HepG2 (cell line): ENCODE data around the gene NR1I2. TPM values are rescaled to one million over a fixed set of nuclear protein-coding genes. Genes with fewer than 3 reads are reported as not detected.

Experiments used
- ETV6 ChIP-seq: sonication (generic); formaldehyde crosslinking; conservative IDR thresholded peaks from 2 replicates; pipeline ENCODE4 v1.4.0; 2020; ENCODE audit warnings: missing genetic modification reagents
- FOXA1 ChIP-seq, 2 experiments: fragments of 450-650 bp in 1 of 2; sonication (generic) in 1 of 2; formaldehyde crosslinking in 1 of 2; IDR thresholded peaks; 2 replicates each; pipeline versions ENCODE4 v1.4.0 to v1.6.1; 2016 to 2020; ENCODE audit warnings: missing genetic modification reagents in 1 of 2
- GABPB1 ChIP-seq: IDR thresholded peaks from 2 replicates; pipeline ENCODE4 v1.6.1; 2016; ENCODE audit warnings: mild to moderate bottlenecking, missing genetic modification reagents, moderate library complexity, missing compliant biosample characterization
- GATAD1 ChIP-seq: IDR thresholded peaks from 2 replicates; pipeline ENCODE4 v1.6.1; 2016; ENCODE audit warnings: missing genetic modification reagents, missing compliant biosample characterization
- GPN1 ChIP-seq: sonication (generic); formaldehyde crosslinking; IDR thresholded peaks from 2 replicates; pipeline ENCODE4 v1.5.1; 2020; ENCODE audit warnings: missing genetic modification reagents, borderline replicate concordance
- KDM2A ChIP-seq: sonication (generic); formaldehyde crosslinking; IDR thresholded peaks from 2 replicates; pipeline ENCODE4 v1.4.0; 2020; ENCODE audit warnings: low read depth, missing genetic modification reagents, borderline replicate concordance
- KDM3A ChIP-seq: IDR thresholded peaks from 2 replicates; pipeline ENCODE4 v1.6.1; 2018; ENCODE audit warnings: low read depth, missing compliant biosample characterization
- KLF6 ChIP-seq: IDR thresholded peaks from 2 replicates; pipeline ENCODE4 v1.8.0; 2016; ENCODE audit warnings: missing biosample characterization, missing genetic modification reagents
- SNRNP70 ChIP-seq: fragments of 200-400 bp; formaldehyde crosslinking; IDR thresholded peaks from 2 replicates; pipeline ENCODE4 v1.6.1; 2017; ENCODE audit warnings: mild to moderate bottlenecking, low read depth, low read length, moderate library complexity
- TBX3 ChIP-seq: fragments of 450-650 bp; IDR thresholded peaks from 2 replicates; pipeline ENCODE4 v1.6.1; 2017; ENCODE audit warnings: antibody characterized with exemption, mild to moderate bottlenecking, inconsistent platforms, borderline replicate concordance
- TP53 ChIP-seq: sonication (generic); formaldehyde crosslinking; conservative IDR thresholded peaks from 2 replicates; pipeline ENCODE4 v1.4.0; 2020; ENCODE audit warnings: missing genetic modification reagents
- ZNF224 ChIP-seq: sonication (generic); formaldehyde crosslinking; IDR thresholded peaks from 2 replicates; pipeline ENCODE4 v1.5.0; 2020; ENCODE audit warnings: mild to moderate bottlenecking, missing genetic modification reagents
- ZNF260 ChIP-seq: sonication (generic); formaldehyde crosslinking; IDR thresholded peaks from 2 replicates; pipeline ENCODE4 v1.4.0; 2020; ENCODE audit warnings: missing genetic modification reagents, low read depth, mild to moderate bottlenecking, borderline replicate concordance
- ZNF781 ChIP-seq: sonication (generic); formaldehyde crosslinking; IDR thresholded peaks from 2 replicates; pipeline ENCODE4 v1.5.1; 2020; ENCODE audit warnings: borderline replicate concordance, mild to moderate bottlenecking, missing genetic modification reagents; ENCODE audit errors: not compliant biosample characterization
- polyA plus RNA-seq, 8 experiments: library from polyadenylated mRNA; depleted of rRNA in 3 of 8; stranded (reverse) in 7 of 8; unstranded in 1 of 8; fragments of >200 nt; fragmentation: Illumina TruSeq in 4 of 8; extraction: Trizol in 4 of 8; gene quantifications; 2 replicates each; pipeline versions ENCODE4 v1.2.1 to v1.2.3, GENCODE V29; 2011 to 2016; ENCODE audit warnings: low read depth in 4 of 8, missing spikeins in 1 of 8, mixed read lengths in 1 of 8; ENCODE audit not compliant: insufficient read depth in 1 of 8
- total RNA-seq, 5 experiments: library from RNA; depleted of rRNA; stranded (reverse); fragments of >200 nt; fragmentation: Illumina TruSeq; extraction: Trizol; gene quantifications; 2 replicates each; pipeline ENCODE4 v1.2.3, GENCODE V29; 2016; ENCODE audit warnings: low read depth in 1 of 5
- TF ChIP-seq, protein P1 (sequence below): sonication (generic); formaldehyde crosslinking; IDR thresholded peaks from 2 replicates; pipeline ENCODE4 v1.5.0; 2020; ENCODE audit warnings: mild to moderate bottlenecking, missing genetic modification reagents, borderline replicate concordance
- TF ChIP-seq, protein P2 (sequence below): sonication (generic); formaldehyde crosslinking; IDR thresholded peaks from 2 replicates; pipeline ENCODE4 v1.4.0; 2020; ENCODE audit warnings: missing genetic modification reagents
- TF ChIP-seq, protein P3 (sequence below): sonication (generic); formaldehyde crosslinking; IDR thresholded peaks from one replicate; pipeline ENCODE4 v1.5.1; 2020; ENCODE audit warnings: mild to moderate bottlenecking, missing genetic modification reagents; ENCODE audit errors: not compliant biosample characterization

The NR1I2 gene
- total and polyA plus RNA-seq, 2 of the 13 experiments (the other 11 are each of a cell fraction or from before 2014, with no cell fraction given): 8.8 to 13.4 TPM

DNA sequence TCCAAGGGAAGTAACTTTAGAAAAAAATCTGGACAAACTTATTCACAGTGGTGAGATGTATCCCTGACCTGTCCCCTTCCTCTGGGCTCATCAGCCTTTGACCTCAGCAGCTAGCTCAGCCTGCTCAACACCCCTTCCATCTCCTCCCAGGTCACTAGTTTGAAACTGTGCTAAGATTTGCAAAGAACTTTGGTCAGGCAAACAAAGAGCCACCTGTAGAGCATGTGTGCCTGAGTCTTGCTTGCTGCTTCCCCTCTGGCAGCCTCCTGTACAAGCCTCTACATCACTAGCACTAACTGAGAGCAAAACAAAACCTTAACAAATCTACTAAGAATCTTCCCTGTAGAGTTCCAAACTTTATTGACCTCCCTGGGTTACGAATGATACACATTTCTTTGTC, 43.9 kb downstream of the NR1I2 start (continued):
- TF ChIP-seq GATAD1 (CRISPR knock-in tag): peak; percentile 56; the same call in 1 of the 2 replicates
- TF ChIP-seq FOXA1 (IDR thresholded peaks at IDR 0.05): no peak
- TF ChIP-seq FOXA1 (CRISPR knock-in tag; IDR thresholded peaks at IDR 0.05): peak; percentile 62
- TF ChIP-seq ZNF781: no peak
- TF ChIP-seq, protein P1, sequence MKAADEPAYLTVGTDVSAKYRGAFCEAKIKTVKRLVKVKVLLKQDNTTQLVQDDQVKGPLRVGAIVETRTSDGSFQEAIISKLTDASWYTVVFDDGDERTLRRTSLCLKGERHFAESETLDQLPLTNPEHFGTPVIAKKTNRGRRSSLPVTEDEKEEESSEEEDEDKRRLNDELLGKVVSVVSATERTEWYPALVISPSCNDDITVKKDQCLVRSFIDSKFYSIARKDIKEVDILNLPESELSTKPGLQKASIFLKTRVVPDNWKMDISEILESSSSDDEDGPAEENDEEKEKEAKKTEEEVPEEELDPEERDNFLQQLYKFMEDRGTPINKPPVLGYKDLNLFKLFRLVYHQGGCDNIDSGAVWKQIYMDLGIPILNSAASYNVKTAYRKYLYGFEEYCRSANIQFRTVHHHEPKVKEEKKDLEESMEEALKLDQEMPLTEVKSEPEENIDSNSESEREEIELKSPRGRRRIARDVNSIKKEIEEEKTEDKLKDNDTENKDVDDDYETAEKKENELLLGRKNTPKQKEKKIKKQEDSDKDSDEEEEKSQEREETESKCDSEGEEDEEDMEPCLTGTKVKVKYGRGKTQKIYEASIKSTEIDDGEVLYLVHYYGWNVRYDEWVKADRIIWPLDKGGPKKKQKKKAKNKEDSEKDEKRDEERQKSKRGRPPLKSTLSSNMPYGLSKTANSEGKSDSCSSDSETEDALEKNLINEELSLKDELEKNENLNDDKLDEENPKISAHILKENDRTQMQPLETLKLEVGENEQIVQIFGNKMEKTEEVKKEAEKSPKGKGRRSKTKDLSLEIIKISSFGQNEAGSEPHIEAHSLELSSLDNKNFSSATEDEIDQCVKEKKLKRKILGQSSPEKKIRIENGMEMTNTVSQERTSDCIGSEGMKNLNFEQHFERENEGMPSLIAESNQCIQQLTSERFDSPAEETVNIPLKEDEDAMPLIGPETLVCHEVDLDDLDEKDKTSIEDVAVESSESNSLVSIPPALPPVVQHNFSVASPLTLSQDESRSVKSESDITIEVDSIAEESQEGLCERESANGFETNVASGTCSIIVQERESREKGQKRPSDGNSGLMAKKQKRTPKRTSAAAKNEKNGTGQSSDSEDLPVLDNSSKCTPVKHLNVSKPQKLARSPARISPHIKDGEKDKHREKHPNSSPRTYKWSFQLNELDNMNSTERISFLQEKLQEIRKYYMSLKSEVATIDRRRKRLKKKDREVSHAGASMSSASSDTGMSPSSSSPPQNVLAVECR (CRISPR knock-in tag): peak; percentile 39; the same call in 1 of the 2 replicates
- no peak for TF ChIP-seq TBX3
- TF ChIP-seq, protein P2, sequence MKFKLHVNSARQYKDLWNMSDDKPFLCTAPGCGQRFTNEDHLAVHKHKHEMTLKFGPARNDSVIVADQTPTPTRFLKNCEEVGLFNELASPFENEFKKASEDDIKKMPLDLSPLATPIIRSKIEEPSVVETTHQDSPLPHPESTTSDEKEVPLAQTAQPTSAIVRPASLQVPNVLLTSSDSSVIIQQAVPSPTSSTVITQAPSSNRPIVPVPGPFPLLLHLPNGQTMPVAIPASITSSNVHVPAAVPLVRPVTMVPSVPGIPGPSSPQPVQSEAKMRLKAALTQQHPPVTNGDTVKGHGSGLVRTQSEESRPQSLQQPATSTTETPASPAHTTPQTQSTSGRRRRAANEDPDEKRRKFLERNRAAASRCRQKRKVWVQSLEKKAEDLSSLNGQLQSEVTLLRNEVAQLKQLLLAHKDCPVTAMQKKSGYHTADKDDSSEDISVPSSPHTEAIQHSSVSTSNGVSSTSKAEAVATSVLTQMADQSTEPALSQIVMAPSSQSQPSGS: no peak
- TF ChIP-seq SNRNP70: no peak
- TF ChIP-seq, protein P3, sequence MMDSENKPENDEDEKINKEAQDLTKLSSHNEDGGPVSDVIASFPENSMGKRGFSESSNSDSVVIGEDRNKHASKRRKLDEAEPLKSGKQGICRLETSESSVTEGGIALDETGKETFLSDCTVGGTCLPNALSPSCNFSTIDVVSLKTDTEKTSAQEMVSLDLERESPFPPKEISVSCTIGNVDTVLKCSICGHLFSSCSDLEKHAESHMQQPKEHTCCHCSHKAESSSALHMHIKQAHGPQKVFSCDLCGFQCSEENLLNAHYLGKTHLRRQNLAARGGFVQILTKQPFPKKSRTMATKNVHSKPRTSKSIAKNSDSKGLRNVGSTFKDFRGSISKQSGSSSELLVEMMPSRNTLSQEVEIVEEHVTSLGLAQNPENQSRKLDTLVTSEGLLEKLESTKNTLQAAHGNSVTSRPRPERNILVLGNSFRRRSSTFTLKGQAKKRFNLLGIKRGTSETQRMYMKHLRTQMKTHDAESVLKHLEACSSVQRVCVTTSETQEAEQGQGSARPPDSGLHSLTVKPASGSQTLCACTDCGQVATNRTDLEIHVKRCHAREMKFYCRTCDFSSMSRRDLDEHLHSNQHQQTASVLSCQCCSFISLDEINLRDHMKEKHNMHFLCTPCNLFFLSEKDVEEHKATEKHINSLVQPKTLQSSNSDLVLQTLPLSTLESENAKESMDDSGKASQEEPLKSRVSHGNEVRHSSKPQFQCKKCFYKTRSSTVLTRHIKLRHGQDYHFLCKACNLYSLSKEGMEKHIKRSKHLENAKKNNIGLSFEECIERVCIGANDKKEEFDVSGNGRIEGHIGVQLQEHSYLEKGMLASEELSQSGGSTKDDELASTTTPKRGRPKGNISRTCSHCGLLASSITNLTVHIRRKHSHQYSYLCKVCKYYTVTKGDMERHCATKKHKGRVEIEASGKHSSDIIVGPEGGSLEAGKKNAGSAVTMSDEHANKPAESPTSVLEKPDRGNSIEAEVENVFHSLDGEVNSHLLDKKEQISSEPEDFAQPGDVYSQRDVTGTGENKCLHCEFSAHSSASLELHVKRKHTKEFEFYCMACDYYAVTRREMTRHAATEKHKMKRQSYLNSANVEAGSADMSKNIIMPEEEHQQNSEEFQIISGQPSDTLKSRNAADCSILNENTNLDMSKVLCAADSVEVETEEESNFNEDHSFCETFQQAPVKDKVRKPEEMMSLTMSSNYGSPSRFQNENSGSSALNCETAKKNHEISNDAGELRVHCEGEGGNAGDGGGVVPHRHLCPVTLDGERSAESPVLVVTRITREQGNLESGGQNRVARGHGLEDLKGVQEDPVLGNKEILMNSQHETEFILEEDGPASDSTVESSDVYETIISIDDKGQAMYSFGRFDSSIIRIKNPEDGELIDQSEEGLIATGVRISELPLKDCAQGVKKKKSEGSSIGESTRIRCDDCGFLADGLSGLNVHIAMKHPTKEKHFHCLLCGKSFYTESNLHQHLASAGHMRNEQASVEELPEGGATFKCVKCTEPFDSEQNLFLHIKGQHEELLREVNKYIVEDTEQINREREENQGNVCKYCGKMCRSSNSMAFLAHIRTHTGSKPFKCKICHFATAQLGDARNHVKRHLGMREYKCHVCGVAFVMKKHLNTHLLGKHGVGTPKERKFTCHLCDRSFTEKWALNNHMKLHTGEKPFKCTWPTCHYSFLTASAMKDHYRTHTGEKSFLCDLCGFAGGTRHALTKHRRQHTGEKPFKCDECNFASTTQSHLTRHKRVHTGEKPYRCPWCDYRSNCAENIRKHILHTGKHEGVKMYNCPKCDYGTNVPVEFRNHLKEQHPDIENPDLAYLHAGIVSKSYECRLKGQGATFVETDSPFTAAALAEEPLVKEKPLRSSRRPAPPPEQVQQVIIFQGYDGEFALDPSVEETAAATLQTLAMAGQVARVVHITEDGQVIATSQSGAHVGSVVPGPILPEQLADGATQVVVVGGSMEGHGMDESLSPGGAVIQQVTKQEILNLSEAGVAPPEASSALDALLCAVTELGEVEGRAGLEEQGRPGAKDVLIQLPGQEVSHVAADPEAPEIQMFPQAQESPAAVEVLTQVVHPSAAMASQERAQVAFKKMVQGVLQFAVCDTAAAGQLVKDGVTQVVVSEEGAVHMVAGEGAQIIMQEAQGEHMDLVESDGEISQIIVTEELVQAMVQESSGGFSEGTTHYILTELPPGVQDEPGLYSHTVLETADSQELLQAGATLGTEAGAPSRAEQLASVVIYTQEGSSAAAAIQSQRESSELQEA (CRISPR knock-in tag): no peak
- no peak for TF ChIP-seq KLF6 (CRISPR knock-in tag)
- TF ChIP-seq GABPB1 (CRISPR knock-in tag): peak; percentile 37; the same call in 1 of the 2 replicates
- no peak for TF ChIP-seq KDM2A
- TF ChIP-seq ETV6 (CRISPR knock-in tag): no peak
- no peak for TF ChIP-seq GPN1
- TF ChIP-seq TP53: no peak
- no peak for TF ChIP-seq ZNF224 (CRISPR knock-in tag)
- TF ChIP-seq KDM3A (CRISPR knock-in tag): 0 out of 2 replicates have a peak, but pooled peaks have one; percentile 31
- no peak for TF ChIP-seq ZNF260
